ENCODE results near the gene ASAP2.
A peak's percentile ranks its signal among the peaks of the same experiment; 100 is the strongest.

The ASAP2 gene

GRCh38 chr2:9347411-9347881 is 140.8 kb downstream of the ASAP2 start:
- H3K4me1 ChIP-seq (ENCODE audit: control insufficient read depth, insufficient read depth, low read length), result peaks cover 6% of the 10 kb centered on the region
- H3K9me3 ChIP-seq (replicated peaks; ENCODE audit: low read length), result no peaks in the 10 kb centered on the region
- H3K9ac ChIP-seq (ENCODE audit: low read depth, low read length), result peak overlapping the region; percentile 2
- no peaks in the 10 kb centered on the region for H3K27me3 ChIP-seq (ENCODE audit: control insufficient read depth, insufficient read depth, low read length)
- H3K36me3 ChIP-seq (ENCODE audit: insufficient read depth, low read length), result peaks cover 83% of the 10 kb centered on the region
- H3K4me2 ChIP-seq (ENCODE audit: low read length), result no peak overlapping the region
- H3K4me3 ChIP-seq (ENCODE audit: low read length), result no peak overlapping the region

- Histone ChIP-seq H3K36me3 (ENCODE audit: insufficient read depth, low read length) (peaks cover 98% of the 10 kb centered on the region), H3K4me3 (ENCODE audit: low read length) (no peak overlapping the region), H3K4me2 (ENCODE audit: low read length) (no peak overlapping the region), H3K4me1 (ENCODE audit: control insufficient read depth, insufficient read depth, low read length) (no peaks in the 10 kb centered on the region), H3K9ac (ENCODE audit: low read depth, low read length) (no peak overlapping the region), H3K27me3 (ENCODE audit: control insufficient read depth, insufficient read depth, low read length) (no peaks in the 10 kb centered on the region), H3K9me3 (replicated peaks; ENCODE audit: low read length) (no peaks in the 10 kb centered on the region)
Measured at GRCh38 chr2:9354318-9354717, 147.7 kb downstream of the ASAP2 start.

- Histone ChIP-seq H3K4me3 (ENCODE audit: low read length) (no peak overlapping the region), H3K4me2 (ENCODE audit: low read length) (no peak overlapping the region), H3K4me1 (ENCODE audit: control insufficient read depth, insufficient read depth, low read length) (peaks cover 5% of the 10 kb centered on the region), H3K27me3 (ENCODE audit: control insufficient read depth, insufficient read depth, low read length) (no peaks in the 10 kb centered on the region), H3K36me3 (ENCODE audit: insufficient read depth, low read length) (peaks cover 99% of the 10 kb centered on the region), H3K9ac (ENCODE audit: low read depth, low read length) (no peak overlapping the region), H3K9me3 (replicated peaks; ENCODE audit: low read length) (no peaks in the 10 kb centered on the region)
Measured at GRCh38 chr2:9355270-9355669, 148.7 kb downstream of the ASAP2 start.

- no peak overlapping the region for H3K4me2 ChIP-seq (ENCODE audit: low read length)
- peaks cover 98% of the 10 kb centered on the region for H3K36me3 ChIP-seq (ENCODE audit: insufficient read depth, low read length)
- peaks cover 8% of the 10 kb centered on the region for H3K4me1 ChIP-seq (ENCODE audit: control insufficient read depth, insufficient read depth, low read length)
- H3K9ac ChIP-seq (ENCODE audit: low read depth, low read length), result no peak overlapping the region
- H3K4me3 ChIP-seq (ENCODE audit: low read length), result no peak overlapping the region
- no peaks in the 10 kb centered on the region for H3K27me3 ChIP-seq (ENCODE audit: control insufficient read depth, insufficient read depth, low read length)
- H3K9me3 ChIP-seq (replicated peaks; ENCODE audit: low read length), result no peaks in the 10 kb centered on the region
Measured at GRCh38 chr2:9355716-9356115, 149.1 kb downstream of the ASAP2 start.

GRCh38 chr2:9356261-9356660 is 149.6 kb downstream of the ASAP2 start:
- Histone ChIP-seq H3K4me3 (ENCODE audit: low read length) (no peak overlapping the region), H3K9ac (ENCODE audit: low read depth, low read length) (no peak overlapping the region), H3K4me1 (ENCODE audit: control insufficient read depth, insufficient read depth, low read length) (peaks cover 13% of the 10 kb centered on the region), H3K27me3 (ENCODE audit: control insufficient read depth, insufficient read depth, low read length) (no peaks in the 10 kb centered on the region), H3K36me3 (ENCODE audit: insufficient read depth, low read length) (peaks cover 97% of the 10 kb centered on the region), H3K4me2 (ENCODE audit: low read length) (no peak overlapping the region), H3K9me3 (replicated peaks; ENCODE audit: low read length) (no peaks in the 10 kb centered on the region)

GRCh38 chr2:9358846-9359245 is 152.2 kb downstream of the ASAP2 start:
- Histone ChIP-seq H3K9me3 (replicated peaks; ENCODE audit: low read length) (no peaks in the 10 kb centered on the region), H3K4me1 (ENCODE audit: control insufficient read depth, insufficient read depth, low read length) (peaks cover 17% of the 10 kb centered on the region), H3K4me2 (ENCODE audit: low read length) (no peak overlapping the region), H3K27me3 (ENCODE audit: control insufficient read depth, insufficient read depth, low read length) (no peaks in the 10 kb centered on the region), H3K4me3 (ENCODE audit: low read length) (no peak overlapping the region), H3K9ac (ENCODE audit: low read depth, low read length) (no peak overlapping the region), H3K36me3 (ENCODE audit: insufficient read depth, low read length) (peaks cover 97% of the 10 kb centered on the region)

- Histone ChIP-seq H3K4me3 (ENCODE audit: low read length) (no peak overlapping the region), H3K27me3 (ENCODE audit: control insufficient read depth, insufficient read depth, low read length) (no peaks in the 10 kb centered on the region), H3K9me3 (replicated peaks; ENCODE audit: low read length) (no peaks in the 10 kb centered on the region), H3K4me1 (ENCODE audit: control insufficient read depth, insufficient read depth, low read length) (peaks cover 17% of the 10 kb centered on the region), H3K9ac (ENCODE audit: low read depth, low read length) (no peak overlapping the region), H3K36me3 (ENCODE audit: insufficient read depth, low read length) (peaks cover 97% of the 10 kb centered on the region), H3K4me2 (ENCODE audit: low read length) (no peak overlapping the region)
Measured at GRCh38 chr2:9359463-9359862, 152.9 kb downstream of the ASAP2 start.

- Histone ChIP-seq H3K9me3 (replicated peaks; ENCODE audit: low read length) (no peaks in the 10 kb centered on the region), H3K4me3 (ENCODE audit: low read length) (no peak overlapping the region), H3K4me2 (ENCODE audit: low read length) (no peak overlapping the region), H3K4me1 (ENCODE audit: control insufficient read depth, insufficient read depth, low read length) (peaks cover 18% of the 10 kb centered on the region), H3K27me3 (ENCODE audit: control insufficient read depth, insufficient read depth, low read length) (no peaks in the 10 kb centered on the region), H3K36me3 (ENCODE audit: insufficient read depth, low read length) (peaks cover 97% of the 10 kb centered on the region), H3K9ac (ENCODE audit: low read depth, low read length) (no peak overlapping the region)
Measured at GRCh38 chr2:9360110-9360509, 153.5 kb downstream of the ASAP2 start.

GRCh38 chr2:9360701-9361100 is 154.1 kb downstream of the ASAP2 start:
- Histone ChIP-seq H3K27me3 (ENCODE audit: control insufficient read depth, insufficient read depth, low read length) (no peaks in the 10 kb centered on the region), H3K4me1 (ENCODE audit: control insufficient read depth, insufficient read depth, low read length) (peaks cover 22% of the 10 kb centered on the region), H3K9ac (ENCODE audit: low read depth, low read length) (peak overlapping the region; percentile 12), H3K36me3 (ENCODE audit: insufficient read depth, low read length) (peaks cover 97% of the 10 kb centered on the region), H3K4me3 (ENCODE audit: low read length) (no peak overlapping the region), H3K9me3 (replicated peaks; ENCODE audit: low read length) (no peaks in the 10 kb centered on the region), H3K4me2 (ENCODE audit: low read length) (no peak overlapping the region)

- peaks cover 22% of the 10 kb centered on the region for H3K4me1 ChIP-seq (ENCODE audit: control insufficient read depth, insufficient read depth, low read length)
- peaks cover 93% of the 10 kb centered on the region for H3K36me3 ChIP-seq (ENCODE audit: insufficient read depth, low read length)
Measured at GRCh38 chr2:9364373-9364772, 157.8 kb downstream of the ASAP2 start.

GRCh38 chr2:9364791-9365497 is 158.3 kb downstream of the ASAP2 start:
- Histone ChIP-seq H3K4me1 (ENCODE audit: control insufficient read depth, insufficient read depth, low read length) (peaks cover 21% of the 10 kb centered on the region), H3K9me3 (replicated peaks; ENCODE audit: low read length) (no peaks in the 10 kb centered on the region), H3K36me3 (ENCODE audit: insufficient read depth, low read length) (peaks cover 89% of the 10 kb centered on the region), H3K9ac (ENCODE audit: low read depth, low read length) (no peak overlapping the region), H3K4me3 (ENCODE audit: low read length) (no peak overlapping the region), H3K4me2 (ENCODE audit: low read length) (no peak overlapping the region), H3K27me3 (ENCODE audit: control insufficient read depth, insufficient read depth, low read length) (no peaks in the 10 kb centered on the region)

More at GRCh38 chr2:9364373-9364772, 157.8 kb downstream of the ASAP2 start:
- Histone ChIP-seq H3K9me3 (replicated peaks; ENCODE audit: low read length) (no peaks in the 10 kb centered on the region), H3K9ac (ENCODE audit: low read depth, low read length) (no peak overlapping the region), H3K4me2 (ENCODE audit: low read length) (no peak overlapping the region), H3K4me3 (ENCODE audit: low read length) (no peak overlapping the region), H3K27me3 (ENCODE audit: control insufficient read depth, insufficient read depth, low read length) (no peaks in the 10 kb centered on the region)

GRCh38 chr2:9365498-9366019 is 158.9 kb downstream of the ASAP2 start:
- Histone ChIP-seq H3K4me2 (ENCODE audit: low read length) (no peak overlapping the region), H3K4me1 (ENCODE audit: control insufficient read depth, insufficient read depth, low read length) (peaks cover 21% of the 10 kb centered on the region), H3K9me3 (replicated peaks; ENCODE audit: low read length) (no peaks in the 10 kb centered on the region), H3K27me3 (ENCODE audit: control insufficient read depth, insufficient read depth, low read length) (no peaks in the 10 kb centered on the region), H3K4me3 (ENCODE audit: low read length) (no peak overlapping the region), H3K9ac (ENCODE audit: low read depth, low read length) (no peak overlapping the region), H3K36me3 (ENCODE audit: insufficient read depth, low read length) (peaks cover 89% of the 10 kb centered on the region)

All from skeletal muscle satellite cell (primary cell).